Activated CD4-positive, CD25-positive, alpha-beta regulatory T cell treated with anti-CD3 and anti-CD28 coated beads, Interleukin-2, amount 50 U/mL, for 72 hours (primary cell): ENCODE measurements around the gene TOMM20.
"Not testable (repeated sequence)": the region's sequence is repeated elsewhere in the genome, so short reads cannot be mapped to it uniquely, and the experiment has no call there.

Experiments used
- DNase-seq: peaks from one replicate; pipeline ENCODE4 v3.0.0; 2021

TOMM20 gene

GRCh38 chr1:235077571-235078479 is 50.8 kb downstream of the TOMM20 start:
- DNase-seq: no peak

GRCh38 chr1:235077163-235077540 is 51.5 kb downstream of the TOMM20 start:
- DNase-seq: no peak

GRCh38 chr1:235076504-235077162 is 52.0 kb downstream of the TOMM20 start:
- DNase-seq: no peak

- no peak for DNase-seq
Observed at GRCh38 chr1:235075777-235076308, 52.8 kb downstream of the TOMM20 start.

- peak; percentile 59 for DNase-seq
Observed at GRCh38 chr1:235075048-235075776, 53.4 kb downstream of the TOMM20 start.

- no peak for DNase-seq
Observed at GRCh38 chr1:235074523-235075047, 54.1 kb downstream of the TOMM20 start.

GRCh38 chr1:235073968-235074522 is 54.6 kb downstream of the TOMM20 start:
- DNase-seq: no peak

- DNase-seq: no peak
Observed at GRCh38 chr1:235073331-235073967, 55.2 kb downstream of the TOMM20 start.

GRCh38 chr1:235072577-235072976 is 56.1 kb downstream of the TOMM20 start:
- not testable (repeated sequence) for DNase-seq

- no peak for DNase-seq
Observed at GRCh38 chr1:235072096-235072495, 56.5 kb downstream of the TOMM20 start.

GRCh38 chr1:235070819-235071218 is 57.8 kb downstream of the TOMM20 start:
- DNase-seq: no peak

GRCh38 chr1:235069577-235070563 is 58.8 kb downstream of the TOMM20 start:
- DNase-seq: no peak

GRCh38 chr1:235069176-235069575 is 59.5 kb downstream of the TOMM20 start:
- no peak for DNase-seq

GRCh38 chr1:235068158-235069121 is 60.2 kb downstream of the TOMM20 start:
- DNase-seq: no peak

GRCh38 chr1:235067396-235068157 is 61.1 kb downstream of the TOMM20 start:
- DNase-seq: no peak

- no peak for DNase-seq
Observed at GRCh38 chr1:235063068-235063765, 65.4 kb downstream of the TOMM20 start.

- no peak for DNase-seq
Observed at GRCh38 chr1:235060607-235061470, 67.8 kb downstream of the TOMM20 start.
